AG09309 (cell line): ENCODE measurements around the gene VAV2.

Experiments
- DNase-seq: peaks from one replicate; pipeline ENCODE4 v3.0.0-alpha.2; 2010; ENCODE audit warnings: low read depth
- H3K4me3 ChIP-seq: 2 replicates; pipeline ENCODE4 v1.5.1; 2011; ENCODE audit warnings: mild to moderate bottlenecking, low read depth, low read length, moderate library complexity; ENCODE audit not compliant: control insufficient read depth
- TF ChIP-seq, protein P1 (sequence below): IDR thresholded peaks from 2 replicates; pipeline ENCODE4 v1.5.1; 2011; ENCODE audit warnings: mild to moderate bottlenecking, low read depth, low read length, inconsistent platforms; ENCODE audit not compliant: insufficient read depth, control insufficient read depth; ENCODE audit errors: missing control alignments

VAV2 gene

DNA sequence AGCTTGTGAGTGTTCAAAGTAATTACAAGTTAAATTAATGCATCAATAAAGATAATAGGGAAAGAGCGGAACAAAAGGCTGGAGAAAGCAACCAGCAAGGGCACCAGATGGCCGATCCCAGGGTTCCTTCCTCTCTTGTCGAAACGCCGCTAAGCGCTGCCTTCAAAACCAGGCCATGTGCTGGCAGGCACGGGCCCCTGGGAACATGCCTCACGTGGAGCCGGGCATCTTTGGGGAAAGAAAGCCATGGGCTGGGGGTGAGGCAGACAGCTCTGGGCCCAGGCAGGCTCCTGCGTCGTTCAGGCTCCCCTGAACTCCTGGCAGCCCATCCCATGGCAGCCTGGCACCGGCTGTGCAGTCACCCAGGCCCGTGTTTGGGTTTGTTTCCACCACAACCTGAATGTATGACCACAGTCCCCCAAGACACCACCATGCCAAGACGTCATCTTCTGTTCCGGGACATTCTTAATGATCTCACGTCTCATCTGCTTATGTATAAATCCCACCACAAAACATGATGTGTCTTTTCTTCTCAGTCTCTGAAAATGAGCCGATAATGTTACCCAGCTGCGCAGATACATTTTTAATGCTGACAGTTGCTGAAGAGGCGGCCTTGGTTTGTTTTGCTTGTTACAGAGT is 143.5 kb downstream of the VAV2 start:
- DNase-seq: no peak
- no peak overlapping the region for H3K4me3 ChIP-seq

DNA sequence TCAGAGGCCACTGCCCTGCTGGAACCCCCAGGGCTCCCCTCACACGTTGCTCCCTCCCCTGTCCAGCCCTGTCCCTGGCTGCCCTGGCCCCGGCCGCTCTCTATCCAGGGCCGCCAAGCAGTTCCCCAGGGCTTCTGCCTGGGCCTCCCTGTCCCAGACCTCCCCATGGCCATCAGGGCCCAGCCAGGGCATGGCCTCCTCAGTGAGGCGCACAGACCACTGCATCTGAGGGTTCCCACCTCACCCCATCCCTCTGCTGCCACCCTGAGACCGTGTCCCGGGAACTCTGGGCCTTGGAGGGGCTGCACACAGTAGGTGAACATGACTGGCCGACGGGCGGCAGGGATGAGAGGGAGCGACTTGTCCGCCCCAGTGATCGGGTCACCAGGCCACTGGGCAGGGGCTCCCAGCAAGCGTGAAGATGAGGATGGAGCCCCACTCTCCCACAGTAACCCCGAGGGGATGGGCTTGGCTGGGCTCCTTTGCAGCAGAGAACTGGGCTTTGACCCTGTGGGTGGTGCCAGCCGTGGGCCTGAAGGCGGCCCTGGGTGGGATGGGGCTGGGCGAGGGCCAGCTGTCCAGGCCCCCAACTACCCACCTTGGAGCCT is 145.5 kb downstream of the VAV2 start:
- DNase-seq: no peak
- no peak overlapping the region for H3K4me3 ChIP-seq
- TF ChIP-seq, protein P1, sequence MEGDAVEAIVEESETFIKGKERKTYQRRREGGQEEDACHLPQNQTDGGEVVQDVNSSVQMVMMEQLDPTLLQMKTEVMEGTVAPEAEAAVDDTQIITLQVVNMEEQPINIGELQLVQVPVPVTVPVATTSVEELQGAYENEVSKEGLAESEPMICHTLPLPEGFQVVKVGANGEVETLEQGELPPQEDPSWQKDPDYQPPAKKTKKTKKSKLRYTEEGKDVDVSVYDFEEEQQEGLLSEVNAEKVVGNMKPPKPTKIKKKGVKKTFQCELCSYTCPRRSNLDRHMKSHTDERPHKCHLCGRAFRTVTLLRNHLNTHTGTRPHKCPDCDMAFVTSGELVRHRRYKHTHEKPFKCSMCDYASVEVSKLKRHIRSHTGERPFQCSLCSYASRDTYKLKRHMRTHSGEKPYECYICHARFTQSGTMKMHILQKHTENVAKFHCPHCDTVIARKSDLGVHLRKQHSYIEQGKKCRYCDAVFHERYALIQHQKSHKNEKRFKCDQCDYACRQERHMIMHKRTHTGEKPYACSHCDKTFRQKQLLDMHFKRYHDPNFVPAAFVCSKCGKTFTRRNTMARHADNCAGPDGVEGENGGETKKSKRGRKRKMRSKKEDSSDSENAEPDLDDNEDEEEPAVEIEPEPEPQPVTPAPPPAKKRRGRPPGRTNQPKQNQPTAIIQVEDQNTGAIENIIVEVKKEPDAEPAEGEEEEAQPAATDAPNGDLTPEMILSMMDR: no peak

More for the DNA sequence above, 143.5 kb downstream of the VAV2 start:
- TF ChIP-seq, protein P1: no peak

DNA sequence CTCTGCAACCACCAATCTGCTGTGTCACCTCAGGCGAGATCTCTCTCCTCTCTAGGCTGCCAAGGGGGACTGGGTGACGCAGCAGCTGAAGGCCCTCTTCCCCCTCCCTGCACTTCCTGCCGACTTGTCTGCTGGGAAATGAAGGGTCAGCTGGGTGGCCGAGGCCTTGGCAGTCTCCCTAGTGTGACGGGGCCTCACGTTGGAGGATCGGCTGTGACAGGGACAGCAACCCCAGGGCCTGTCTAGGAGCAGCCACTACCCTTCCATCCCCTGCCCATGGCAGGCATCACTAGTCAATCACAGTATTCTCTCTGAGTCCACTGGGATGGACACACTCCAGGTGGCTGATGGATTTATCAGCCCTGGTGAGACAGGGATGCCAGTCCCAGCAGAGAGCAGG is 146.7 kb downstream of the VAV2 start:
- TF ChIP-seq, protein P1: no peak
- no peak for DNase-seq
- no peak overlapping the region for H3K4me3 ChIP-seq

DNA sequence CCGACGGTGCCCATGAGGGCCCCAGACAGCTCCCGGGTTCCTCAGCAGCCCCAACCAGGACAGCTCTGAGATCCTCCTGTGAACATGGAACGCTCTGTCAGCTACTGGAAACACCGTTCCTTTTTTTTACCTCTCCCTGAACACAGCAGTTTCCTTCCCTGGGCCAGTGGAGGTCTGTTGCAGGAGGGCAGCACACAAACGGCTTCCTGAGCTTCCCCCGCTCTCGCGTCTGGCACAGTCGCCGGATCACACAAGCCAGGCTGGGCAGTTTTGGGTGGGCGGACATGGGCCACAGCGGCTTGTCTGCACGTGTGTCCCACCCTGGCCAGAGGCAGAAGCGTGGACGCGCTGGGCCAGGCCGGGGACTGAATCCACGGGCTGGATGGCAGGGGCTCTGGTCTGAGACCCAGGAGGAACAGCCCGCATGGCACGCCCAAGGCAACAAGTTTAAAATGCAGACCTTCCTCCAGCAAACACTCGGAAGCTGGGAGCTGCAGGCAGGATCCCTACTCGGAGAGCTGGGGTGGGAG is 147.2 kb downstream of the VAV2 start:
- no peak for DNase-seq
- TF ChIP-seq, protein P1: no peak
- no peak overlapping the region for H3K4me3 ChIP-seq

DNA sequence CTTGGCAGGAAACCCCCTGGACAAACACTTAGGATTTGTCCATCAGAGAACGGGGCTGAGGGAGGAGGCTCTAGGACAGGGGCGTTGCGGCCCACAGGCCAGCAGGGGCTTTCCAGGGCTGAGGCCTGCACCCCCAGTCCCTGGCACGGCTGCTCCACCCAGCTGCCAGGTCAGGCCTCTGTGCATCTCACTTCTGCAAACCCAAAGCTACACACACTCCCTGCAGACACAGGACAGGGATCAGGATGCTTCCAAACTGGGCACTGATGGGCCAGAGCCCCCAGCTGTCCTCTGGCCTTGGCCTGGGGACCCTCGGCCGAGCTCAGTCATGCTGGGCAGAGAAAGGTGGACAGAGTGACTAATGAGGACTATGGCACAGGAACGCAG is 147.7 kb downstream of the VAV2 start:
- no peak overlapping the region for H3K4me3 ChIP-seq
- TF ChIP-seq, protein P1: no peak

DNA sequence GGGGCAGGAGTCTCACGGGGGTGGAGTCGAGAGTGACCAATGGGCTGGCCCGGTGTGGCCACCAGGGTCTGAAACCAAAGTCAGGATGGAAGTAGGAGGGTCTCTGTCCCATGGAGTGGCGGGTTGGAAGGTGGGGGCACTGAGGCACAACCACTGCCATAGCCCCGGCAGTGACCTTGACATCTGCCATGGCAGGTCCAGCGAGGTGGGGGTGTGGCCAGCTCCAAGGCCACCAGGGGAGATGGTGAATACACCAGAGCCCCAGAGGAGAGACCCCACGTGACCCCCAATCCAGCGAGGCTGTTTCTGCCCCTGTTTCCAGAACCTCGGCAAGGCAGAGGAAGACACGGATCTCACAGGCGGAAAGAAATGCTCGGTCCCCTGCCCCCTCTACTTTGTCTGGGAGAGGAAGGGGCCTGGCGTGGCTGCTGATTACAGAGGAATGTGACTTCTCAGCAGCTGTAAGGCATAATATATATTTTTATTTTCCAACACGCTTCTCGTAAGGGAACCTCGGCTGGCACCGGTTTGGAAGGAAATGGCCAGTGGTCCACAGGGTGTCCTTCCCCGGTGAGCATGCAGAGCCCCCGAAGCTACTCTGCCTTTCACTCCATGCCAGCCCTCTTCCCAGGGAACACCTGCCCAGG is 148.2 kb downstream of the VAV2 start:
- DNase-seq: no peak
- TF ChIP-seq, protein P1: no peak

More for the DNA sequence above, 147.7 kb downstream of the VAV2 start:
- no peak for DNase-seq

More for the DNA sequence above, 148.2 kb downstream of the VAV2 start:
- no peak overlapping the region for H3K4me3 ChIP-seq
